ENCODE measurements around the gene EIPR1. TPM values are rescaled to one million over a fixed set of nuclear protein-coding genes. Genes with fewer than 3 reads are reported as not detected.

EIPR1 gene
- total and polyA plus RNA-seq, 4 donors, result 26.2 to 45.4 (median 36.1) TPM

DNA sequence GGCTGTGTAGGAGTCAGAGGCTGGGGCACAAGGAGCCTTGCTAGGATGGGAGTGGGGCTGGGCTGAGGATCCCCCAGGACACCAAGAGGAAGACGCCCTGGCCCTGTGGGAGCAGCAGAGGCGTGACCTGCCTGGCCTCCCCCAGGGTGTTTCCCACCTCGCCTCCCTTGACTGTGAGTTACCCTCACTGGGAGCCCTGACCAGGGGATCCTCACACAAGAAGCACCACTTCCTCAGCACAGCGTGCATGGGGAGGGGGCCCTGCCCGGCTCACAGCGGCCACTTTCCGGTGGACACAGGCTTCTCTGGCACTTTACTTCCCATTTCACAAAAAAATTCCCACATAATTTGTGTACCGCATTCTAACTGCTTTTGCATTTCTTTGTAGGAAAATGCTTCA is 187.7 kb downstream of the EIPR1 start:
- no peak for DNase-seq (ENCODE audit: low read depth in 4 of 6, low spot score in 6 of 6)
- H3K4me3 ChIP-seq (ENCODE audit: low read depth, low read length), result no peak overlapping the region
- 89% methylated on average over 6 of the region's 8 CpGs for WGBS (ENCODE audit: insufficient coverage)
- H3K36me3 ChIP-seq (ENCODE audit: control insufficient read depth, insufficient read depth, low read length), result peaks cover 75% of the 10 kb centered on the region
- H3K4me1 ChIP-seq (ENCODE audit: control insufficient read depth, insufficient read depth, low read length), result peaks cover 20% of the 10 kb centered on the region
- no peak overlapping the region for H3K27ac ChIP-seq (ENCODE audit: low read depth, low read length)
- no peaks in the 10 kb centered on the region for H3K9me3 ChIP-seq (ENCODE audit: control insufficient read depth, insufficient read depth, low read length)
- H3K27me3 ChIP-seq (ENCODE audit: control insufficient read depth, insufficient read depth, low read length), result no peaks in the 10 kb centered on the region

DNA sequence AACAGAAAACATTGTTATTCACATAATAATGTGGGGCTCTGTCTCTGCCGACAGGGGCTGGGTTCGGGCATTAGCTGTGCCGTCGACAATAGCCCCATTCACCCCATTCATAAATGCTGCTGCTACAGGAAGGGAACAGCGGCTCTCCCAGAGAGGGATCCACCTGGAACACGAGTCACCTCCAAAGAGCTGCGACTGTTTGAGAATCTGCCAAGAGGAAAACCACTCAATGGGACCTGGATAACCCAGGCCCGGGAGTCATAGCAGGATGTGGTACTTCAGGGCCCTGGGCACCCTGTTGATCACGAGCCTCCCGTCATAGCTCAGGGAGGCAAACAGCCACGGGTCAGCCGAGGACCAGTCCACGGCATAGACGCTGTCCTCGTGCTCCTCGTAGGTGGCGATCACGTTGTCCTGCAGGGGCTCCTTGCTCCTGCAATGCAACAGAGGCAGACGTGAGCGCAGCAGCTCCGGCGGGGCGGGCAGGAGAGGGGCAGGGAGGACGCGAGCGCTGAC is 188.5 kb downstream of the EIPR1 start:
- peaks cover 77% of the 10 kb centered on the region for H3K36me3 ChIP-seq (ENCODE audit: control insufficient read depth, insufficient read depth, low read length)
- no peaks in the 10 kb centered on the region for H3K9me3 ChIP-seq (ENCODE audit: control insufficient read depth, insufficient read depth, low read length)
- DNase-seq (ENCODE audit: low read depth in 4 of 6, low spot score in 6 of 6), result no peak
- no peak overlapping the region for H3K27ac ChIP-seq (ENCODE audit: low read depth, low read length)
- H3K4me1 ChIP-seq (ENCODE audit: control insufficient read depth, insufficient read depth, low read length), result peaks cover 16% of the 10 kb centered on the region
- WGBS (ENCODE audit: insufficient coverage), result 73% methylated on average over 26 of the region's 26 CpGs
- H3K4me3 ChIP-seq (ENCODE audit: low read depth, low read length), result no peak overlapping the region
- H3K27me3 ChIP-seq (ENCODE audit: control insufficient read depth, insufficient read depth, low read length), result no peaks in the 10 kb centered on the region

DNA sequence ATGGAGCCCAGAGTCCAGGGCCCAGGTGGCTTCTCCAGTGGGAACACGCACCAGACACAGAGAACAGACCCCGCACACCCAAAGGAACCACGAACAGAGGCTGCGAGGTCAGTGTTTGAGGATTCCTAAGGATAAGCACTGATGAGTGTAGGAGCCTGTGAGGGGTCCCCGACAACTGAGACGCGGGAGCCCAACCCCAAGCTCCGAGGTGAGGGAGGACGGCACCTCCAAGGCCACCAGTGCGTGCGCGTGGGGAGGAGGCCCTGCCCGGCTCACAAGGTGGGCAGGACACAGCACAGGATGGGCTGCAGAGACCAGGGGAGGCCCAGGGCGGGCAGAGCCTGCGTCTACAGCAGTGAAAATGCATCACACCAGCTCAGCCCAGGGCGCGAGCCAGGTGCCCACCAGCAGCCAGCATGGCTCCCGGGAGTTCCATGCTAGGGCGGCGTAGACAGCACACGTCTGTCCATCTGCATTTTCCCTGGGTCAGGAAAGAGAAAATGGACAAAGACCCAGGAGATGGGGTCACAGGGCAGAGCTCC is 189.1 kb downstream of the EIPR1 start:
- Histone ChIP-seq H3K4me1 (ENCODE audit: control insufficient read depth, insufficient read depth, low read length) (peaks cover 17% of the 10 kb centered on the region), H3K36me3 (ENCODE audit: control insufficient read depth, insufficient read depth, low read length) (peaks cover 79% of the 10 kb centered on the region), H3K27ac (ENCODE audit: low read depth, low read length) (no peak overlapping the region), H3K4me3 (ENCODE audit: low read depth, low read length) (no peak overlapping the region), H3K27me3 (ENCODE audit: control insufficient read depth, insufficient read depth, low read length) (no peaks in the 10 kb centered on the region), H3K9me3 (ENCODE audit: control insufficient read depth, insufficient read depth, low read length) (no peaks in the 10 kb centered on the region)
- WGBS (ENCODE audit: insufficient coverage), result 94% methylated on average over 21 of the region's 21 CpGs
- DNase-seq (ENCODE audit: low read depth in 4 of 6, low spot score in 6 of 6), result no peak

DNA sequence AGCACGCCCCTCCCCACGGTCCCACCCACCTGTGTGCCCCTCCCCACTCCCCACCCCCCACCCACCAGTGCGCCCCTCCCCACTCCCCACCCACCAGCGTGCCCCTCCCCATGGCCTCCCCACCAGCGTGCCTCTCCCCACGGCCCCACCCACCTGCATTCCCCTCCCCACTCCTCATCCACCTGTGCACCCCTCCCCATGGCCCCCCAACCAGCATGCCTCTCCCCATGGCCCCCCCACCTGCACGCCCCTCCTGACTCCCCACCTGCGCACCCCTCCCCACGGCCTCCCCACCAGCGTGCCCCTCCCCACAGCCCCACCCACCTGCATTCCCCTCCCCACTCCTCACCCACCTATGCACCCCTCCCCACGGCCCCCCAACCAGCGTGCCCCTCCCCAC is 190.2 kb downstream of the EIPR1 start:
- WGBS (ENCODE audit: insufficient coverage), result no CpG with 5 or more reads among the region's 12 CpGs
- peaks cover 73% of the 10 kb centered on the region for H3K36me3 ChIP-seq (ENCODE audit: control insufficient read depth, insufficient read depth, low read length)
- DNase-seq (ENCODE audit: low read depth in 4 of 6, low spot score in 6 of 6), result no peak
- H3K27ac ChIP-seq (ENCODE audit: low read depth, low read length), result no peak overlapping the region
- H3K4me3 ChIP-seq (ENCODE audit: low read depth, low read length), result no peak overlapping the region
- no peaks in the 10 kb centered on the region for H3K27me3 ChIP-seq (ENCODE audit: control insufficient read depth, insufficient read depth, low read length)
- no peaks in the 10 kb centered on the region for H3K9me3 ChIP-seq (ENCODE audit: control insufficient read depth, insufficient read depth, low read length)
- H3K4me1 ChIP-seq (ENCODE audit: control insufficient read depth, insufficient read depth, low read length), result peaks cover 18% of the 10 kb centered on the region

DNA sequence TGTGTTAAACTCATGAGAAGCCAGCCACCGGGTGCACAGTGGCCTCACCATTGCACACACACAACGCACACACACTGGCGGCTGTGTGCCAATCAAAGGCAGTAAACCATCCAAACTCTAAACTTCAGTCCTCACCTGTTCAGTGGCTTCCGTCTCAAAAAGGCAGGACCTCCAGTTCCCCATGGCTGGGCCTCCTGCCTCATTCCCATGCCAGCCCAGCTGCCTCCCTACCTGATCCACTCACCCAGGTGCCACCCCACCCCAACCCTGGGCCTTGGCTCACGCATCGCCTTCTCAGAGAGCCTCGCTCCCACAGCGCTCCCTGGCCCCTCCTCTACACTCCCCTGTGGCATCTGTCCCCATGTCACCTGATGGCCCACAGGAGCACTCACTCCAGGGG is 190.9 kb downstream of the EIPR1 start:
- Histone ChIP-seq H3K4me3 (ENCODE audit: low read depth, low read length) (no peak overlapping the region), H3K9me3 (ENCODE audit: control insufficient read depth, insufficient read depth, low read length) (no peaks in the 10 kb centered on the region), H3K27ac (ENCODE audit: low read depth, low read length) (no peak overlapping the region), H3K27me3 (ENCODE audit: control insufficient read depth, insufficient read depth, low read length) (no peaks in the 10 kb centered on the region), H3K36me3 (ENCODE audit: control insufficient read depth, insufficient read depth, low read length) (peaks cover 66% of the 10 kb centered on the region), H3K4me1 (ENCODE audit: control insufficient read depth, insufficient read depth, low read length) (peaks cover 18% of the 10 kb centered on the region)
- DNase-seq (ENCODE audit: low read depth in 4 of 6, low spot score in 6 of 6), result no peak
- whole genome bisulfite sequencing (ENCODE audit: insufficient coverage), result 95% methylated on average over 8 of the region's 8 CpGs

DNA sequence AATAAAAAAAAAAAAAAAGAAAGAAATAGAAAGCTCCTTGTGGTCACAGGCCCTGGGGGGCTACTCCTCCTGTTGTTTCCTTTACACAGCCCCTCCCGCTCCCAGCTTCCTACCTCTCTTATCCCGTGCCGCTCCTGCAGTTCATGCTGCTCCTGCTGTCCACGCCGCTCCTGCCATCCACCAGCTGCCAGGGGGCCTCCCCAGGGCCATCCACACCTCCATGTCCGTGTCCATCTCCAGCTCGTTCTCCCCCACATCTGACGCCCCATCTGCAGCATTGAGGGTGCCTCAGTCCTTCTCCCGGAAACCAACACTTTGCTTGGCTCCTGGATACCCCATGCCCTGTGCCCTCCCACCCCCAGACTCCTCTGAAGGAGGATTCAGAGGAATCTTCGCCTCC is 191.7 kb downstream of the EIPR1 start:
- WGBS (ENCODE audit: insufficient coverage), result 95% methylated on average over 8 of the region's 10 CpGs
- no peak for DNase-seq (ENCODE audit: low read depth in 4 of 6, low spot score in 6 of 6)
- peaks cover 61% of the 10 kb centered on the region for H3K36me3 ChIP-seq (ENCODE audit: control insufficient read depth, insufficient read depth, low read length)
- H3K4me3 ChIP-seq (ENCODE audit: low read depth, low read length), result no peak overlapping the region
- H3K9me3 ChIP-seq (ENCODE audit: control insufficient read depth, insufficient read depth, low read length), result no peaks in the 10 kb centered on the region
- H3K27ac ChIP-seq (ENCODE audit: low read depth, low read length), result no peak overlapping the region
- no peaks in the 10 kb centered on the region for H3K27me3 ChIP-seq (ENCODE audit: control insufficient read depth, insufficient read depth, low read length)
- peaks cover 18% of the 10 kb centered on the region for H3K4me1 ChIP-seq (ENCODE audit: control insufficient read depth, insufficient read depth, low read length)

DNA sequence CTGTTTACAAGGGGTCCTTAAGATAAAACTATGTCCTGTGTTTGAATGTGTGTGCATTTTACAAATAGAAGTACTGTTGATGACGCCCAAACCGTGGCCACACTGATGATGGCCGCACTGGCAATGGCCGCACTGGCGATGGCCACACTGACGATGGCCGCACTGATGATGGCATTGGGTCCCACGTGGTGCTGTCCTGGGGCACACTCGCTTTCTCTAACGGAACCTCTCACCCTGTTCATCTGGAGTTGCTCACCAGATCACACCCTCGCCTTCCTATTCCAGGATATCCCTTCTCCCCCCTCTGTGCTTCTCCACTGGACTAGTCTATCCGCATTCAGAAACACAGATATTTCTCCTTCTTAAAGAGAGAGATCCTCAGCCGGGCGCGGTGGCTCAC is 192.4 kb downstream of the EIPR1 start:
- peaks cover 62% of the 10 kb centered on the region for H3K36me3 ChIP-seq (ENCODE audit: control insufficient read depth, insufficient read depth, low read length)
- no peaks in the 10 kb centered on the region for H3K9me3 ChIP-seq (ENCODE audit: control insufficient read depth, insufficient read depth, low read length)
- peaks cover 18% of the 10 kb centered on the region for H3K4me1 ChIP-seq (ENCODE audit: control insufficient read depth, insufficient read depth, low read length)
- 96% methylated on average over 14 of the region's 15 CpGs for WGBS (ENCODE audit: insufficient coverage)
- H3K4me3 ChIP-seq (ENCODE audit: low read depth, low read length), result no peak overlapping the region
- no peak overlapping the region for H3K27ac ChIP-seq (ENCODE audit: low read depth, low read length)
- no peak for DNase-seq (ENCODE audit: low read depth in 4 of 6, low spot score in 6 of 6)
- no peaks in the 10 kb centered on the region for H3K27me3 ChIP-seq (ENCODE audit: control insufficient read depth, insufficient read depth, low read length)

DNA sequence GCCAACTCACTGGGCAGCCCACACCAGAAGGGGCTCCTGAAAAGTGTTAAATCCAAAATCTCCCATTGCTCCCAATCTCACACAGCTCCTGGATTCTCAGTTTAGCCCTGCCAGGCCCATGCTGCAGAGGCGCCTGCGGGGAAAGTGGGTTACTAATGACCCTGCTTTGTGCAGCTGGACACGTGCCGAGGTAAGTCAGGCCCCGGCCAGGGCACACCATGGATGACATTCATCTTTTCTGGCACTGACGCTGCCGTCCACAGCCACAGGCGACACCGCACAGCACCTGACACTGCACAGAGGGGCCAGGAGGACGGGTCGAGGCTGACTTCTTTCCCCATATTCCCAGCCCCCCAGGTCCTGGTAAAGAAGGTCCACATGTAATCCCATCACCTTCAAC is 193.5 kb downstream of the EIPR1 start:
- H3K36me3 ChIP-seq (ENCODE audit: control insufficient read depth, insufficient read depth, low read length), result peaks cover 58% of the 10 kb centered on the region
- no peaks in the 10 kb centered on the region for H3K9me3 ChIP-seq (ENCODE audit: control insufficient read depth, insufficient read depth, low read length)
- 60% methylated on average over 9 of the region's 11 CpGs for WGBS (ENCODE audit: insufficient coverage)
- H3K4me1 ChIP-seq (ENCODE audit: control insufficient read depth, insufficient read depth, low read length), result peaks cover 18% of the 10 kb centered on the region
- H3K27me3 ChIP-seq (ENCODE audit: control insufficient read depth, insufficient read depth, low read length), result no peaks in the 10 kb centered on the region
- no peak overlapping the region for H3K4me3 ChIP-seq (ENCODE audit: low read depth, low read length)
- H3K27ac ChIP-seq (ENCODE audit: low read depth, low read length), result no peak overlapping the region
- no peak for DNase-seq (ENCODE audit: low read depth in 4 of 6, low spot score in 6 of 6)

DNA sequence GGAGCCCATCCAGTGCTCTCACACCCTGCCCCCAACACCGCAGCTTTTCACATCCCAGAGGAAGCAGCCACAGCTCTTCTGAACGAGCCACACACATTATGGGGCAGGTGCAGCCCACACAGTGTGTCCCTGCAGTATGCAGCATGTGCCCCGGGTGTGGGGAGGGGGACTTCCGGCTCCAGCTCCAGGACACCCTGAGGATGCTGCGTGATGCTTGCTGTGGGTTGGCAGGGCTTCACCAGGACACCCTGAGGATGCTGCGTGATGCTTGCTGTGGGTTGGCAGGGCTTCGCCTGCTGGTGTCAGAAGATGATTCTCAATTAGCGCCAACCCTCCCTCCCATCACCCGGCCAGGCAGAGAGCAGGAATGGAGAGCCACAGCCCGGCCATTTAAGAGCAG is 193.9 kb downstream of the EIPR1 start:
- H3K36me3 ChIP-seq (ENCODE audit: control insufficient read depth, insufficient read depth, low read length), result peaks cover 55% of the 10 kb centered on the region

DNA sequence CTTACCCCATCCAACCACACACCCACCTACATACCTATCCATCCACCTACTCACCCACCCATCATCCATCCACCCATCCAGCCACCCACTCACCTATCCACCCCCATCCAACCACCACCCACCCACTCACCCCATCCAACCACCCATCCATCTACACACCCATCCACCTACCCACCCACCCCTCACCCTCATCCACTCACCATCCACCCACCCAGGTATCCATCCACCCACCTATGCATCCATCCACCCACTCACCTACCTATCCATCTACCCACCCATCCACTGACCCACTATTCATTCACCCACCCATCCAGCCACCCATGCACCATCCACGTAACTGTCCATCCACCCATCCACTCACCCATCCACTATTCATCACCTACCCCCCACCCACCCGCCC is 194.8 kb downstream of the EIPR1 start:
- no peak overlapping the region for H3K27ac ChIP-seq (ENCODE audit: low read depth, low read length)
- no peaks in the 10 kb centered on the region for H3K9me3 ChIP-seq (ENCODE audit: control insufficient read depth, insufficient read depth, low read length)
- peaks cover 46% of the 10 kb centered on the region for H3K36me3 ChIP-seq (ENCODE audit: control insufficient read depth, insufficient read depth, low read length)
- H3K27me3 ChIP-seq (ENCODE audit: control insufficient read depth, insufficient read depth, low read length), result no peaks in the 10 kb centered on the region
- DNase-seq (ENCODE audit: low read depth in 4 of 6, low spot score in 6 of 6), result no peak
- H3K4me3 ChIP-seq (ENCODE audit: low read depth, low read length), result no peak overlapping the region
- peaks cover 23% of the 10 kb centered on the region for H3K4me1 ChIP-seq (ENCODE audit: control insufficient read depth, insufficient read depth, low read length)
- 100% methylated on average over 1 of the region's 2 CpGs for WGBS (ENCODE audit: insufficient coverage)

More for the DNA sequence above, 193.9 kb downstream of the EIPR1 start:
- H3K4me1 ChIP-seq (ENCODE audit: control insufficient read depth, insufficient read depth, low read length), result peaks cover 19% of the 10 kb centered on the region
- H3K9me3 ChIP-seq (ENCODE audit: control insufficient read depth, insufficient read depth, low read length), result no peaks in the 10 kb centered on the region
- DNase-seq (ENCODE audit: low read depth in 4 of 6, low spot score in 6 of 6), result no peak
- no peak overlapping the region for H3K27ac ChIP-seq (ENCODE audit: low read depth, low read length)
- WGBS (ENCODE audit: insufficient coverage), result 79% methylated on average over 9 of the region's 10 CpGs
- no peak overlapping the region for H3K4me3 ChIP-seq (ENCODE audit: low read depth, low read length)
- no peaks in the 10 kb centered on the region for H3K27me3 ChIP-seq (ENCODE audit: control insufficient read depth, insufficient read depth, low read length)

Measured in spinal cord (tissue), 10 donors.